WTC11 (cell line): ENCODE data around the gene ISG20L2. TPM values are rescaled to one million over a fixed set of nuclear protein-coding genes. Genes with fewer than 3 reads are reported as not detected.
"Not testable (repeated sequence)": the region's sequence is repeated elsewhere in the genome, so short reads cannot be mapped to it uniquely, and the experiment has no call there.

Experiments used
- ATAC-seq: fragments of 200-7000 bp; cut with Tn5 transposase; 2 replicates; pipeline ENCODE4 v1.10.0; 2021; ENCODE audit warnings: mild to moderate bottlenecking, moderate library complexity
- CTCF ChIA-PET: fragments of 300-600 bp; sonication (Branson Sonifier 250); formaldehyde crosslinking; loops from one replicate; lab custom pipeline; 2021; ENCODE audit warnings: antibody characterized with exemption; lab: Charles Lee
- POLR2A ChIA-PET: fragments of 350-600 bp; sonication (Branson Sonifier 250); formaldehyde crosslinking; loops from one replicate; lab custom pipeline; 2021; ENCODE audit warnings: antibody characterized with exemption; lab: Charles Lee
- DNase-seq: peaks from one replicate; pipeline ENCODE4 v3.0.0; 2021; ENCODE audit warnings: low spot score
- H3K27ac Mint-ChIP-seq: 2 replicates; pipeline ENCODE4 v1.8.0; 2021; ENCODE audit warnings: mixed read lengths
- H3K27me3 Mint-ChIP-seq: 2 replicates; pipeline ENCODE4 v1.8.0; 2021; ENCODE audit warnings: low read depth, mild to moderate bottlenecking, moderate library complexity, mixed read lengths
- H3K36me3 Mint-ChIP-seq: 2 replicates; pipeline ENCODE4 v1.8.0; 2021; ENCODE audit warnings: mixed read lengths
- H3K4me1 Mint-ChIP-seq: 2 replicates; pipeline ENCODE4 v1.8.0; 2022; ENCODE audit warnings: mixed read lengths
- H3K4me3 Mint-ChIP-seq: 2 replicates; pipeline ENCODE4 v1.8.0; 2021; ENCODE audit warnings: mild to moderate bottlenecking, moderate library complexity, mixed read lengths
- H3K9me3 Mint-ChIP-seq: 2 replicates; pipeline ENCODE4 v1.8.0; 2021; ENCODE audit warnings: mixed read lengths
- CTCF ChIP-seq: fragments of 200-600 bp; IDR thresholded peaks from 2 replicates; pipeline ENCODE4 v1.8.0; 2022; ENCODE audit warnings: antibody characterized with exemption
- ELF4 ChIP-seq: sonication (generic); formaldehyde crosslinking; IDR thresholded peaks from 2 replicates; pipeline ENCODE4 v1.8.1; 2022; ENCODE audit warnings: low read depth, mild to moderate bottlenecking, moderate library complexity, missing genetic modification reagents
- ESRRA ChIP-seq: sonication (generic); formaldehyde crosslinking; IDR thresholded peaks from 2 replicates; pipeline ENCODE4 v1.8.1; 2022; ENCODE audit warnings: mild to moderate bottlenecking, missing genetic modification reagents, borderline replicate concordance
- FOXJ3 ChIP-seq: sonication (generic); formaldehyde crosslinking; IDR thresholded peaks from 2 replicates; pipeline ENCODE4 v1.9.0; 2021; ENCODE audit warnings: missing genetic modification reagents, mild to moderate bottlenecking, borderline replicate concordance
- GABPB1 ChIP-seq: sonication (generic); formaldehyde crosslinking; IDR thresholded peaks from 2 replicates; pipeline ENCODE4 v1.8.1; 2023; ENCODE audit warnings: mild to moderate bottlenecking, missing genetic modification reagents
- GTF2I ChIP-seq: fragments of 250-450 bp; sonication (Bioruptor Pico); conservative IDR thresholded peaks from 2 replicates; pipeline ENCODE4 v1.4.0; 2021; ENCODE audit warnings: mild to moderate bottlenecking
- HMGXB4 ChIP-seq: sonication (generic); formaldehyde crosslinking; IDR thresholded peaks from 2 replicates; pipeline ENCODE4 v1.8.1; 2023; ENCODE audit warnings: mild to moderate bottlenecking, moderate library complexity, missing genetic modification reagents
- IRF2 ChIP-seq: sonication (generic); formaldehyde crosslinking; IDR thresholded peaks from 2 replicates; pipeline ENCODE4 v1.8.0; 2022; ENCODE audit warnings: low read depth, missing genetic modification reagents, borderline replicate concordance
- JUN ChIP-seq: sonication (generic); formaldehyde crosslinking; IDR thresholded peaks from 2 replicates; pipeline ENCODE4 v1.8.0; 2023; ENCODE audit warnings: mild to moderate bottlenecking, missing genetic modification reagents
- MAX ChIP-seq: sonication (generic); formaldehyde crosslinking; IDR thresholded peaks from 2 replicates; pipeline ENCODE4 v1.8.0; 2022; ENCODE audit warnings: mild to moderate bottlenecking, missing genetic modification reagents
- MLX ChIP-seq: sonication (generic); formaldehyde crosslinking; IDR thresholded peaks from 2 replicates; pipeline ENCODE4 v1.8.1; 2023; ENCODE audit warnings: mild to moderate bottlenecking, missing genetic modification reagents, moderate library complexity
- NR2C2 ChIP-seq: sonication (generic); formaldehyde crosslinking; IDR thresholded peaks from 2 replicates; pipeline ENCODE4 v1.8.0; 2022; ENCODE audit warnings: mild to moderate bottlenecking, missing genetic modification reagents
- NR3C1 ChIP-seq: sonication (generic); formaldehyde crosslinking; conservative IDR thresholded peaks from 2 replicates; pipeline ENCODE4 v1.8.1; 2023; ENCODE audit warnings: low read depth, mild to moderate bottlenecking, missing genetic modification reagents
- PRRX2 ChIP-seq: fragments of 250-450 bp; sonication (Bioruptor Pico); IDR thresholded peaks from 2 replicates; pipeline ENCODE4 v1.8.0; 2021; ENCODE audit warnings: mild to moderate bottlenecking
- USF2 ChIP-seq: sonication (generic); formaldehyde crosslinking; IDR thresholded peaks from 2 replicates; pipeline ENCODE4 v1.8.1; 2023; ENCODE audit warnings: mild to moderate bottlenecking, missing genetic modification reagents, moderate library complexity
- ZBTB21 ChIP-seq: sonication (generic); formaldehyde crosslinking; IDR thresholded peaks from 2 replicates; pipeline ENCODE4 v1.8.1; 2023; ENCODE audit warnings: mild to moderate bottlenecking, missing genetic modification reagents, borderline replicate concordance
- ZBTB43 ChIP-seq: sonication (generic); formaldehyde crosslinking; IDR thresholded peaks from 2 replicates; pipeline ENCODE4 v1.8.1; 2023; ENCODE audit warnings: mild to moderate bottlenecking, missing genetic modification reagents
- ZNF232 ChIP-seq: sonication (generic); formaldehyde crosslinking; IDR thresholded peaks from 2 replicates; pipeline ENCODE4 v1.8.0; 2022; ENCODE audit warnings: mild to moderate bottlenecking, missing genetic modification reagents
- ZNF532 ChIP-seq: fragments of 250-450 bp; sonication (Bioruptor Pico); IDR thresholded peaks from 2 replicates; pipeline ENCODE4 v1.9.0; 2021; ENCODE audit warnings: mild to moderate bottlenecking, borderline replicate concordance
- ZNF671 ChIP-seq: fragments of 250-450 bp; sonication (Bioruptor Pico); IDR thresholded peaks from 2 replicates; pipeline ENCODE4 v1.8.0; 2021; ENCODE audit warnings: mild to moderate bottlenecking
- total RNA-seq: library from RNA; stranded (reverse); gene quantifications from 3 replicates; pipeline ENCODE4 v1.2.3, GENCODE V29; 2021

ISG20L2 gene
- total RNA-seq, 1 experiment from 2014 or later: 43.8 TPM

- H3K27me3 Mint-ChIP-seq, POLR2A ChIA-PET, H3K4me3 Mint-ChIP-seq, H3K27ac Mint-ChIP-seq, ATAC-seq, H3K9me3 Mint-ChIP-seq, H3K36me3 Mint-ChIP-seq, DNase-seq: not testable (repeated sequence)
- CTCF ChIA-PET: interaction anchor here (2.2 kb wide), 1 partner anchor 68 kb away, joined by 5 read pairs; no protein-coding TSS in a partner anchor
- peaks cover 12% of the 10 kb centered on the region for H3K4me1 Mint-ChIP-seq
These were observed 29.1 kb upstream of the ISG20L2 start for GRCh38 chr1:156757572-156758253.

GRCh38 chr1:156756355-156756754 is 27.8 kb upstream of the ISG20L2 start:
- TF ChIP-seq ZNF671 (CRISPR knock-in tag): no peak
- no peak for TF ChIP-seq ESRRA (CRISPR knock-in tag)
- TF ChIP-seq FOXJ3 (CRISPR knock-in tag): no peak
- no peak for TF ChIP-seq NR3C1
- TF ChIP-seq GABPB1 (CRISPR knock-in tag): no peak
- TF ChIP-seq JUN (CRISPR knock-in tag): no peak
- no peak for TF ChIP-seq IRF2 (CRISPR knock-in tag)
- no peak for TF ChIP-seq HMGXB4 (CRISPR knock-in tag)
- no peak for TF ChIP-seq USF2 (CRISPR knock-in tag)
- no peak for TF ChIP-seq GTF2I
- no peak for TF ChIP-seq ZBTB21 (CRISPR knock-in tag)
- no peak for TF ChIP-seq ELF4
- TF ChIP-seq CTCF: no peak
- TF ChIP-seq ZBTB43 (CRISPR knock-in tag): no peak
- H3K4me1 Mint-ChIP-seq: peaks cover 14% of the 10 kb centered on the region
- H3K36me3 Mint-ChIP-seq: no peaks in the 10 kb centered on the region
- H3K4me3 Mint-ChIP-seq: no peak overlapping the region
- H3K27me3 Mint-ChIP-seq: no peaks in the 10 kb centered on the region
- ATAC-seq (no peak), DNase-seq (no peak)
- ChIA-PET CTCF (interaction anchor here (0.6 to 2.2 kb wide), 4 partner anchors 28 to 337 kb away, joined by 3 to 5 read pairs (median 4); partner anchors contain the start of gene METTL25B), POLR2A (interaction anchor here (0.6 kb wide), 1 partner anchor 16 kb away, joined by 4 read pairs; the partner anchor contains the start of gene MRPL24)
- no peaks in the 10 kb centered on the region for H3K9me3 Mint-ChIP-seq
- H3K27ac Mint-ChIP-seq: no peak overlapping the region

GRCh38 chr1:156755527-156755950 is 27.0 kb upstream of the ISG20L2 start:
- no peaks in the 10 kb centered on the region for H3K36me3 Mint-ChIP-seq
- no peak for ATAC-seq
- no peak for TF ChIP-seq ZNF232
- TF ChIP-seq USF2 (CRISPR knock-in tag): no peak
- no peak for TF ChIP-seq ZNF532
- TF ChIP-seq PRRX2: no peak
- no peak for TF ChIP-seq MAX (CRISPR knock-in tag)
- TF ChIP-seq MLX: no peak
- no peak for TF ChIP-seq NR2C2 (CRISPR knock-in tag)

More at GRCh38 chr1:156755527-156755950, 27.0 kb upstream of the ISG20L2 start:
- Mint-ChIP-seq H3K27ac (no peak overlapping the region), H3K4me1 (peaks cover 13% of the 10 kb centered on the region), H3K27me3 (no peaks in the 10 kb centered on the region), H3K4me3 (no peak overlapping the region), H3K9me3 (no peaks in the 10 kb centered on the region)
- CTCF ChIA-PET: interaction anchor here (2.2 kb wide), 1 partner anchor 66 kb away, joined by 5 read pairs; no protein-coding TSS in a partner anchor
- POLR2A ChIA-PET: interaction anchor here (0.7 kb wide), 1 partner anchor 12 kb away, joined by 3 read pairs; the partner anchor contains the start of gene PRCC
- no peak for DNase-seq
